GM12878 (cell line): ENCODE data around the gene PPM1A. TPM values are rescaled to one million over a fixed set of nuclear protein-coding genes. Genes with fewer than 3 reads are reported as not detected.

Experiments
- ATAC-seq: fragments of 200-7000 bp; cut with Tn5 transposase; 3 replicates; pipeline ENCODE4 v1.9.1; 2020; ENCODE audit warnings: mild to moderate bottlenecking, moderate library complexity
- BruUV-seq: library from RNA; stranded (reverse); fragments of 400-500 nt; replicated peaks from 2 replicates; lab custom pipeline; 2021; lab: Mats Ljungman, UMichigan
- CTCF ChIA-PET: fragments of 300-600 bp; sonication (Branson Sonifier 250); formaldehyde crosslinking; extraction: SDS; loops from one replicate; lab custom pipeline; 2021; ENCODE audit warnings: inconsistent platforms; lab: Yijun Ruan, JAX
- POLR2A ChIA-PET: fragments of 350-600 bp; formaldehyde crosslinking; extraction: SDS; loops from one replicate; lab custom pipeline; 2021; ENCODE audit warnings: inconsistent platforms; lab: Charles Lee
- RAD21 ChIA-PET: fragments of 300-600 bp; sonication (Branson Sonifier 250); formaldehyde crosslinking; loops from one replicate; lab custom pipeline; 2023; ENCODE audit warnings: antibody characterized with exemption; ENCODE audit not compliant: unreplicated experiment; lab: Charles Lee
- SMC1A ChIA-PET: fragments of 300-600 bp; sonication (Branson Sonifier 250); formaldehyde crosslinking; loops from one replicate; lab custom pipeline; 2023; ENCODE audit not compliant: unreplicated experiment, uncharacterized antibody; lab: Charles Lee
- DNase-seq: peaks from one replicate; pipeline ENCODE4 v3.0.0-alpha.2; 2011; ENCODE audit warnings: low read depth, low spot score
- FAIRE-seq: peaks from 3 replicates; lab custom pipeline; 2011; peaks lifted over from hg19 to GRCh38; lab: Jason Lieb, UNC
- H2AFZ ChIP-seq: 2 replicates; pipeline ENCODE4 v1.6.0; 2011; ENCODE audit warnings: low read depth, low read length, control low read depth; ENCODE audit not compliant: control insufficient read depth
- H3K27ac ChIP-seq: 2 replicates; pipeline ENCODE4 v1.5.1; 2011; ENCODE audit warnings: control low read depth; ENCODE audit not compliant: control insufficient read depth, insufficient read depth
- H3K27me3 ChIP-seq, 2 experiments: replicated peaks in 1 of 2; 2 replicates each; pipeline versions ENCODE4 v1.6.0 to v1.6.1; 2011; ENCODE audit warnings: low read length in 1 of 2; ENCODE audit not compliant: control insufficient read depth in 2 of 2, insufficient read depth in 2 of 2
- H3K36me3 ChIP-seq, 2 experiments: 2 replicates each; pipeline ENCODE4 v1.5.1; 2011; ENCODE audit warnings: low read length in 1 of 2; ENCODE audit not compliant: control insufficient read depth in 2 of 2, insufficient read depth in 2 of 2
- H3K4me1 ChIP-seq: 2 replicates; pipeline ENCODE4 v1.6.1; 2011; ENCODE audit warnings: mild to moderate bottlenecking, low read length, moderate library complexity, mixed read lengths; ENCODE audit not compliant: control insufficient read depth, insufficient read depth
- H3K4me2 ChIP-seq: 2 replicates; pipeline ENCODE4 v1.6.0; 2011; ENCODE audit warnings: control low read depth; ENCODE audit not compliant: control insufficient read depth, insufficient read depth
- H3K4me3 ChIP-seq: fragments of 200-600 bp; sonication (generic); 2 replicates; pipeline ENCODE4 v1.5.1; 2016
- H3K79me2 ChIP-seq: 2 replicates; pipeline ENCODE4 v1.6.0; 2011; ENCODE audit warnings: low read length; ENCODE audit not compliant: control insufficient read depth, insufficient read depth
- H3K9ac ChIP-seq: 2 replicates; pipeline ENCODE4 v1.8.0; 2011; ENCODE audit warnings: low read length, control low read depth, mixed read lengths; ENCODE audit not compliant: control insufficient read depth, insufficient read depth
- H3K9me3 ChIP-seq: replicated peaks from 3 replicates; pipeline ENCODE4 v1.5.1; 2011; ENCODE audit warnings: mild to moderate bottlenecking, low read length; ENCODE audit not compliant: control insufficient read depth, insufficient read depth
- H4K20me1 ChIP-seq: 2 replicates; pipeline ENCODE4 v1.6.0; 2011; ENCODE audit not compliant: control insufficient read depth, insufficient read depth
- FOXM1 ChIP-seq: IDR thresholded peaks from 2 replicates; pipeline ENCODE4 v1.6.1; 2012; ENCODE audit warnings: low read depth, mild to moderate bottlenecking, inconsistent platforms, low read length, moderate library complexity
- USF1 ChIP-seq: IDR thresholded peaks from 2 replicates; pipeline ENCODE4 v1.6.1; 2011; ENCODE audit warnings: borderline replicate concordance, low read depth, mild to moderate bottlenecking, moderate library complexity, mixed read lengths, low read length; ENCODE audit not compliant: insufficient read depth; ENCODE audit errors: extremely low read length
- ZNF217 ChIP-seq: fragments of 450-650 bp; IDR thresholded peaks from 2 replicates; pipeline ENCODE4 v1.6.1; 2017; ENCODE audit warnings: antibody characterized with exemption, mild to moderate bottlenecking
- WGBS: methylation state at CpG from one replicate; pipeline ENCODE4 v1.1.6; 2016; ENCODE audit warnings: low lambda C conversion rate; ENCODE audit not compliant: insufficient replicate concordance, insufficient coverage; ENCODE audit errors: missing lambda C conversion rate; 5-methylcytosine and 5-hydroxymethylcytosine counted together
- in situ Hi-C: fragments of 300-500 bp; cut with MboI; formaldehyde crosslinking; loops from 9 replicates; pipeline ENCODE4 v1.14.3; 2018; ENCODE audit warnings: mixed read lengths
- intact Hi-C: fragments of 100-400 bp; cut with micrococcal nuclease; formaldehyde crosslinking; loops from one replicate; pipeline ENCODE4 v1.14.2; 2022; ENCODE audit not compliant: unreplicated experiment
- polyA plus RNA-seq, 11 experiments: library from polyadenylated mRNA; depleted of rRNA in 4 of 11; unstranded in 6 of 11; stranded (reverse) in 5 of 11; fragments of >200 nt; fragmentation: Nextera tagmentation in 4 of 11; fragmentation: Illumina TruSeq in 1 of 11; extraction: Ambion mirVana in 4 of 11; extraction: Trizol in 1 of 11; gene quantifications; 1 replicate in 1 of 11; 2 replicates in 10 of 11; pipeline versions ENCODE4 v1.2.1 to v1.2.3, GENCODE V29; 2011 to 2016; ENCODE audit warnings: inconsistent platforms in 2 of 11, missing spikeins in 2 of 11, low read depth in 1 of 11
- total RNA-seq, 4 experiments: library from RNA; depleted of rRNA in 3 of 4; stranded (reverse); fragments of >200 nt in 3 of 4; fragmentation: Illumina TruSeq in 1 of 4; extraction: Trizol in 1 of 4; gene quantifications; 2 replicates each; pipeline versions ENCODE4 v1.2.1 to v1.2.3, GENCODE V29; 2013 to 2021
- TF ChIP-seq, protein P1 (sequence below): IDR thresholded peaks from 2 replicates; pipeline ENCODE4 v1.6.1; 2012; ENCODE audit warnings: low read depth, low read length, improper control_type of control experiment
- TF ChIP-seq, protein P2 (sequence below): fragments of 450-650 bp; IDR thresholded peaks from 2 replicates; pipeline ENCODE4 v1.6.1; 2018; ENCODE audit warnings: mild to moderate bottlenecking, low read depth, moderate library complexity; ENCODE audit not compliant: partially characterized antibody

PPM1A gene
- total and polyA plus RNA-seq, 10 of the 15 experiments (the other 5 are each of a cell fraction or from before 2014, with no cell fraction given): 16.8 to 124 (median 47.0) TPM

- H3K9me3 ChIP-seq: no peaks in the 10 kb centered on the region
- DNase-seq (no peak), ATAC-seq (no peak), FAIRE-seq (no peak)
- H3K36me3 ChIP-seq: peaks cover 0 to 5% of the 10 kb centered on the region in 2 experiments; a peak in 1 of 4 replicates
- TF ChIP-seq USF1: no peak
- TF ChIP-seq, protein P1, sequence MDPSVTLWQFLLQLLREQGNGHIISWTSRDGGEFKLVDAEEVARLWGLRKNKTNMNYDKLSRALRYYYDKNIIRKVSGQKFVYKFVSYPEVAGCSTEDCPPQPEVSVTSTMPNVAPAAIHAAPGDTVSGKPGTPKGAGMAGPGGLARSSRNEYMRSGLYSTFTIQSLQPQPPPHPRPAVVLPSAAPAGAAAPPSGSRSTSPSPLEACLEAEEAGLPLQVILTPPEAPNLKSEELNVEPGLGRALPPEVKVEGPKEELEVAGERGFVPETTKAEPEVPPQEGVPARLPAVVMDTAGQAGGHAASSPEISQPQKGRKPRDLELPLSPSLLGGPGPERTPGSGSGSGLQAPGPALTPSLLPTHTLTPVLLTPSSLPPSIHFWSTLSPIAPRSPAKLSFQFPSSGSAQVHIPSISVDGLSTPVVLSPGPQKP: no peak
- RAD21 ChIA-PET: interaction anchor here (0.7 to 2.1 kb wide), 8 partner anchors 10 to 88 kb away, joined by 3 to 9 read pairs (median 4); no protein-coding TSS in a partner anchor
- POLR2A ChIA-PET: no interaction called here
- no peaks in the 10 kb centered on the region for H3K4me1 ChIP-seq
- no peaks in the 10 kb centered on the region for H3K27me3 ChIP-seq
- H3K4me2 ChIP-seq: no peak overlapping the region
- no peak overlapping the region for H2AFZ ChIP-seq
- H3K4me3 ChIP-seq: no peak overlapping the region
- no TSS peak for BruUV-seq
- CTCF ChIA-PET: interaction anchor here (0.7 to 2.3 kb wide), 11 partner anchors 10 to 116 kb away, joined by 3 to 13 read pairs (median 4); no protein-coding TSS in a partner anchor
- SMC1A ChIA-PET: interaction anchor here (0.7 to 3.5 kb wide), 19 partner anchors 10 to 258 kb away, joined by 3 to 19 read pairs (median 4); partner anchors contain the start of gene DHRS7
- no peaks in the 10 kb centered on the region for H3K79me2 ChIP-seq
- no peak overlapping the region for H3K9ac ChIP-seq
- intact Hi-C loops (no loop called here), in situ Hi-C loops (no loop called here)
- no peaks in the 10 kb centered on the region for H4K20me1 ChIP-seq
- no peak overlapping the region for H3K27ac ChIP-seq
Measured at GRCh38 chr14:60300019-60300418, 51.0 kb downstream of the PPM1A start.

DNA sequence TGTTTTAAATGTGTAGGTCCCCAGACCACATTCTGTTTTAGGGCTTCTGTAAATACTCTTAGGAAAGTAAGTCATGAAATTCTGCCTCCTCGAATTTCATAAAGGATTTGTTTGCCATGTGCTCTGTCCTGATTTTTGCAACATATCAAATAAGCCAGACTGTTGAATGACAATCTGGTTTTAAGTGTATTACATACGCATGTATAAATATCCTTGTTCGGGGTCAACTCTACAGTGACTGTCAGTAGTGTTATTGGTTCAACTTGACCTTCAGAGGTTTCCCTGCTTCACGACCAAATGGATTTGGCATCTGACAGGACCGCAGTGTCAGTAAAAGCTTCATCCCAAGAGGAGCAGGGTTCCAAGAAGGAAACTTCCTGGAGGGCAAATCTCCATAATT is 52.7 kb downstream of the PPM1A start:
- WGBS: over 99% methylated on average over 5 of the region's 5 CpGs

More for the DNA sequence above, 52.7 kb downstream of the PPM1A start:
- CTCF ChIA-PET: interaction anchor here (1.0 kb wide), 1 partner anchor 11 kb away, joined by 3 read pairs; no protein-coding TSS in a partner anchor
- Histone ChIP-seq H3K36me3 (peaks cover 0 to 5% of the 10 kb centered on the region in 2 experiments; a peak in 1 of 4 replicates), H3K79me2 (no peaks in the 10 kb centered on the region), H3K27ac (no peak overlapping the region), H3K4me1 (no peaks in the 10 kb centered on the region), H3K9ac (no peak overlapping the region), H3K9me3 (no peaks in the 10 kb centered on the region; the same call in 2 of the 3 replicates), H4K20me1 (no peaks in the 10 kb centered on the region), H2AFZ (no peak overlapping the region), H3K27me3 (no peaks in the 10 kb centered on the region), H3K4me3 (no peak overlapping the region), H3K4me2 (no peak overlapping the region)
- no TSS peak for BruUV-seq
- SMC1A ChIA-PET: interaction anchor here (2.2 to 3.5 kb wide), 3 partner anchors 8 to 106 kb away, joined by 6 to 19 read pairs (median 15); no protein-coding TSS in a partner anchor
- POLR2A ChIA-PET: no interaction called here
- RAD21 ChIA-PET: no interaction called here
- ATAC-seq: no peak
- in situ Hi-C loops (no loop called here), intact Hi-C loops (no loop called here)
- TF ChIP-seq, protein P2, sequence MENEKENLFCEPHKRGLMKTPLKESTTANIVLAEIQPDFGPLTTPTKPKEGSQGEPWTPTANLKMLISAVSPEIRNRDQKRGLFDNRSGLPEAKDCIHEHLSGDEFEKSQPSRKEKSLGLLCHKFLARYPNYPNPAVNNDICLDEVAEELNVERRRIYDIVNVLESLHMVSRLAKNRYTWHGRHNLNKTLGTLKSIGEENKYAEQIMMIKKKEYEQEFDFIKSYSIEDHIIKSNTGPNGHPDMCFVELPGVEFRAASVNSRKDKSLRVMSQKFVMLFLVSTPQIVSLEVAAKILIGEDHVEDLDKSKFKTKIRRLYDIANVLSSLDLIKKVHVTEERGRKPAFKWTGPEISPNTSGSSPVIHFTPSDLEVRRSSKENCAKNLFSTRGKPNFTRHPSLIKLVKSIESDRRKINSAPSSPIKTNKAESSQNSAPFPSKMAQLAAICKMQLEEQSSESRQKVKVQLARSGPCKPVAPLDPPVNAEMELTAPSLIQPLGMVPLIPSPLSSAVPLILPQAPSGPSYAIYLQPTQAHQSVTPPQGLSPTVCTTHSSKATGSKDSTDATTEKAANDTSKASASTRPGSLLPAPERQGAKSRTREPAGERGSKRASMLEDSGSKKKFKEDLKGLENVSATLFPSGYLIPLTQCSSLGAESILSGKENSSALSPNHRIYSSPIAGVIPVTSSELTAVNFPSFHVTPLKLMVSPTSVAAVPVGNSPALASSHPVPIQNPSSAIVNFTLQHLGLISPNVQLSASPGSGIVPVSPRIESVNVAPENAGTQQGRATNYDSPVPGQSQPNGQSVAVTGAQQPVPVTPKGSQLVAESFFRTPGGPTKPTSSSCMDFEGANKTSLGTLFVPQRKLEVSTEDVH: no peak
- TF ChIP-seq ZNF217: no peak
- no peak for TF ChIP-seq FOXM1
- DNase-seq: no peak
- no peak for FAIRE-seq
